HEK293T (cell line): ENCODE measurements around the gene TRIP13.
"Not testable (repeated sequence)": the region's sequence is repeated elsewhere in the genome, so short reads cannot be mapped to it uniquely, and the experiment has no call there.

Experiments used
- CTCF ChIA-PET: fragments of 350-600 bp; formaldehyde crosslinking; extraction: SDS; loops from one replicate; lab custom pipeline; 2021; ENCODE audit warnings: antibody characterized with exemption, inconsistent platforms; lab: Yijun Ruan, JAX
- POLR2A ChIA-PET: fragments of 350-600 bp; formaldehyde crosslinking; extraction: SDS; loops from one replicate; lab custom pipeline; 2020; ENCODE audit warnings: antibody characterized with exemption, inconsistent platforms; lab: Yijun Ruan, JAX
- DNase-seq: peaks from one replicate; pipeline ENCODE4 v3.0.0; 2012; ENCODE audit warnings: mixed read lengths; ENCODE audit errors: extremely low spot score
- ARNT ChIP-seq: fragments of 450-650 bp; IDR thresholded peaks from 2 replicates; pipeline ENCODE4 v1.6.1; 2017; ENCODE audit warnings: mild to moderate bottlenecking
- BHLHE40 ChIP-seq: fragments of 450-650 bp; IDR thresholded peaks from 2 replicates; pipeline ENCODE4 v1.6.1; 2016; ENCODE audit warnings: mild to moderate bottlenecking, moderate library complexity, borderline replicate concordance
- CTBP1 ChIP-seq: fragments of 450-650 bp; IDR thresholded peaks from 2 replicates; pipeline ENCODE4 v1.6.1; 2016; ENCODE audit warnings: borderline replicate concordance
- ELF4 ChIP-seq: fragments of 450-650 bp; IDR thresholded peaks from 2 replicates; pipeline ENCODE4 v1.6.1; 2017; ENCODE audit warnings: antibody characterized with exemption
- FOXA1 ChIP-seq: fragments of 450-650 bp; IDR thresholded peaks from 2 replicates; pipeline ENCODE4 v1.6.1; 2016; ENCODE audit warnings: mild to moderate bottlenecking
- FOXK2 ChIP-seq: fragments of 450-650 bp; IDR thresholded peaks from 2 replicates; pipeline ENCODE4 v1.6.1; 2016; ENCODE audit warnings: mild to moderate bottlenecking
- FOXM1 ChIP-seq: fragments of 450-650 bp; IDR thresholded peaks from 2 replicates; pipeline ENCODE4 v1.6.1; 2017; ENCODE audit warnings: mild to moderate bottlenecking, borderline replicate concordance
- HDGF ChIP-seq: fragments of 450-650 bp; IDR thresholded peaks from 2 replicates; pipeline ENCODE4 v1.6.1; 2017; ENCODE audit warnings: antibody characterized with exemption, borderline replicate concordance
- L3MBTL2 ChIP-seq: fragments of 450-650 bp; conservative IDR thresholded peaks from 2 replicates; pipeline ENCODE4 v1.6.1; 2016; ENCODE audit warnings: mild to moderate bottlenecking
- LEF1 ChIP-seq: fragments of 450-650 bp; IDR thresholded peaks from 2 replicates; pipeline ENCODE4 v1.6.1; 2017; ENCODE audit warnings: mild to moderate bottlenecking, borderline replicate concordance
- NFRKB ChIP-seq: fragments of 450-650 bp; IDR thresholded peaks from 2 replicates; pipeline ENCODE4 v1.6.1; 2016; ENCODE audit warnings: mild to moderate bottlenecking, moderate library complexity
- PKNOX1 ChIP-seq: fragments of 450-650 bp; IDR thresholded peaks from 2 replicates; pipeline ENCODE4 v1.6.1; 2016
- SP1 ChIP-seq: fragments of 450-650 bp; IDR thresholded peaks from 2 replicates; pipeline ENCODE4 v1.6.1; 2017
- SUZ12 ChIP-seq: fragments of 450-650 bp; IDR thresholded peaks from 2 replicates; pipeline ENCODE4 v1.6.1; 2016; ENCODE audit warnings: mild to moderate bottlenecking
- TARDBP ChIP-seq: fragments of 450-650 bp; IDR thresholded peaks from 2 replicates; pipeline ENCODE4 v1.6.1; 2016
- ZNF384 ChIP-seq: fragments of 450-650 bp; IDR thresholded peaks from 2 replicates; pipeline ENCODE4 v1.6.1; 2016

The TRIP13 gene

DNA sequence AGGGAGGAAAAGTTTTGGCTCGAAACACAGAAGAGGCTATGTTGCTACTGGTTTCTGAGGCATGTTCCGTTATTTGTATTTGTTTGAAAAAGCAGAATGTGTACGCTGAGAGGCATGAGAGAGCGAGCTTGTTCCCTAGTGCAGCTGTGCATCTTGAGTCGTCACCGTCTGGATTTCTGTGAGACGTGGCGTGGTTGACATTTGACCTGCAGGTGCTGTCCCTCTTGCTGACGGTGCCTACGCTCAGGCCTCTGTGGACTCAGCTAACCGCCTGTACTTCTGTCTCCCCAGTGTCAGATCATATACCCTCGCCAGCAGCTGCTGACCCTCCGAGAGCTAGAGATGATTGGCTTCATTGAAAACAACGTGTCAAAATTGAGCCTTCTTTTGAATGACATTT lies 21.5 kb downstream of the TRIP13 start:
- DNase-seq, result no peak
- TF ChIP-seq FOXK2, result no peak
- TF ChIP-seq BHLHE40, result no peak
- no peak for TF ChIP-seq LEF1
- no peak for TF ChIP-seq HDGF
- no peak for TF ChIP-seq NFRKB
- no peak for TF ChIP-seq FOXM1
- TF ChIP-seq L3MBTL2, result no peak
- TF ChIP-seq SUZ12, result no peak
- TF ChIP-seq FOXA1, result no peak
- TF ChIP-seq TARDBP, result no peak
- no peak for TF ChIP-seq CTBP1
- no peak for TF ChIP-seq PKNOX1
- TF ChIP-seq ARNT, result no peak
- no peak for TF ChIP-seq SP1
- ChIA-PET POLR2A (no interaction called here), CTCF (interaction anchor here (1.0 kb wide), 1 partner anchor 10 kb away, joined by 4 read pairs; no protein-coding TSS in a partner anchor)

DNA sequence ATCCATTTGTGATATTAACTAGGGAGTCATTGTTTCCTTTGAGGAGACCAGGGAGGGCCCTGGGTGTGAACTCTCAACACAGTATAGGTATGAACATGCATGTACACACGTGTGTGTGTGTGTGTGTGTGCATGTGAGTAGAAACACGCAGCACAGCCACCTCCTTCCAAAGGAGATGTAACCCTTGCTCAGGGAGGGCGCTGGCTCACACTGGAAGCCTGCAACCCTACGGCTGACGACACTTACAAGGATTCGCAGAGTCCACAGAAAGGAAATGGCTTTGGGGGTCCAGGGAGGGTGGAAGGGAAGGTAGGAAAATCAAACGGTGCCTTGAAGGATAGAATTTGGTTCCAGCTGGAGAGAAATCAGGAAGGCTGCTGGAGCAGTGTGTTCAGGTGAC lies 21.9 kb downstream of the TRIP13 start:
- ChIA-PET CTCF (no interaction called here), POLR2A (no interaction called here)
- TF ChIP-seq FOXA1, result no peak
- no peak for TF ChIP-seq SP1
- no peak for TF ChIP-seq HDGF
- TF ChIP-seq TARDBP, result no peak
- TF ChIP-seq FOXM1, result no peak
- TF ChIP-seq CTBP1, result no peak
- no peak for TF ChIP-seq FOXK2
- DNase-seq, result no peak

GRCh38 chr5:915346-915745 lies 22.7 kb downstream of the TRIP13 start:
- DNase-seq, POLR2A ChIA-PET, CTCF ChIA-PET: not testable (repeated sequence)

DNA sequence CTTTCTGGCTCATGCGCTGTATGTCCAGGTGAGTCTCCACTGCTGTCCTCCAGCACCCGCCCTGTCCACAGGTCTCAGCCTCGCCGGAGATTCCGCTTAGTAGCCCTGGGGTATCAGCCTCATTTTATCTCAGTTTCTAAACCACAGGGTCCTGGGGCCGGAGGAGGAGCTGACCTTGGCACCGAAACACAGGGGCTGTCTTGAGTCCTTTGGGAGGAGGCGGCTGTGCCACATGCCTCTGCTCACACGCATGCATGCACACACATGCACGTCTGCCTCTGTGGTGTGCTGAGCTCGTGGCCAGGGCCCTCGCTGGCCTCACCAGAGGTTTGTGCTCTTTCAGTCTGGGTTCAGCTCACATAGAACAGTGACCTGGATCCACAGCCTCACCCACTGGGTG lies 23.3 kb downstream of the TRIP13 start:
- POLR2A ChIA-PET, result no interaction called here
- TF ChIP-seq HDGF, result no peak
- TF ChIP-seq FOXK2, result no peak
- no peak for TF ChIP-seq ELF4
- no peak for TF ChIP-seq ARNT
- no peak for TF ChIP-seq LEF1
- no peak for TF ChIP-seq L3MBTL2
- no peak for TF ChIP-seq TARDBP
- no peak for TF ChIP-seq FOXM1
- TF ChIP-seq ZNF384, result no peak
- TF ChIP-seq PKNOX1, result no peak
- no peak for TF ChIP-seq FOXA1
- no peak for TF ChIP-seq BHLHE40
- no peak for TF ChIP-seq CTBP1
- no peak for DNase-seq
- CTCF ChIA-PET, result no interaction called here

DNA sequence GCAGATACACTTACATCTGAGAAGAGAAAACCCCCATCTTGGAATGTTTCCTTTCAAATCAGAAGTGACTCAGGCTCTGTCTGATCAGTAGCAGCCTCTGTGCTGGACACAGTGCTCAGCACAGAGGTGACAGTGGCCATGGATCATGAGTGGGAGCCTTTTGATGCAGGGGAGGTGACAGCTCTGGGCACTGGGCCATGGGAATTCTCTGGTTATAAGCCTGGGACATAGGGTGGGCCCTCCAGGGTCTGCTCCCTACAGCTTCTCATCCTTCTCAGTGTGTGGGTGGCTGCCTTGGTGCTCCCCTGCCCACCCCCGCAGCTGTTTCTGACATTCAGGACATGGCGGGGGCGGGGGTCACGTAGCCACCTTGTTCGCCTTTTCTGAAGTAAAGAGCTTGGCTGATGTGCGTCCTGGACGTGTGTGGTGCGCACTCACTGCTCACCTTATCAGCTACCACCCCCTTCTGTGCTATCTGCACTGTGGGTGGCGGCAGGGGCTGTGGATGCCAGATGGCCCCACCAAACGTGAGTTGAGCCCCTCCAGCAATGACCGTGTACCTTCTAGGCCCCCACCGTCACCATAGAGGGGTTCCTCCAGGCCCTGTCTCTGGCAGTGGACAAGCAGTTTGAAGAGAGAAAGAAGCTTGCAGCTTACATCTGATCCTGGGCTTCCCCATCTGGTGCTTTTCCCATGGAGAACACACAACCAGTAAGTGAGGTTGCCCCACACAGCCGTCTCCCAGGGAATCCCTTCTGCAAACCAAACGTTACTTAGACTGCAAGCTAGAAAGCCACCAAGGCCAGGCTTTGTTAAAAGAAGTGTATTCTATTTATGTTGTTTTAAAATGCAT lies 24.0 kb downstream of the TRIP13 start:
- ChIA-PET POLR2A (no interaction called here), CTCF (interaction anchor here (0.7 kb wide), 1 partner anchor 88 kb away, joined by 4 read pairs; no protein-coding TSS in a partner anchor)
- TF ChIP-seq NFRKB (no peak), TARDBP (no peak), ELF4 (no peak), BHLHE40 (no peak), CTBP1 (no peak), HDGF (no peak), L3MBTL2 (no peak)
- no peak for DNase-seq

DNA sequence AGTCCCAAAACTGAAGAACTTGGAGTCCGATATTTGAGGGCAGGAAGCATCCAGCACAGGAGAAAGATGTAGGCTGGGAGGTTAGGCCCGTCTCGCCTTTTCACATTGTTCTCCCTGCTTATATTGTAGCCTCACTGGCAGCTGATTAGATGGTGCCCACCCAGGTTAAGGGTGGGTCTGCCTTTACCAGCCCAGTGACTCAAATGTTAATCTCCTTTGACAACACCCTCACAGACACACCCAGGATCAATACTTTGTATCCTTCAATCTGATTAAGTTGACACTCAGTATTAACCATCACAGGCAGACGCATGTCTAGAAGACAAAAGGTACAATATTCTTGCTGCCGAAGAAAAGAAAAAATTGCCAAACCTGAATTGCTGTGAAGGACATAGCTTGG lies 26.0 kb downstream of the TRIP13 start:
- POLR2A ChIA-PET, result not testable (repeated sequence)
- CTCF ChIA-PET, result interaction anchor here (1.6 to 4.4 kb wide), 2 partner anchors 92 to 249 kb away, joined by 3 to 21 read pairs; no protein-coding TSS in a partner anchor

DNA sequence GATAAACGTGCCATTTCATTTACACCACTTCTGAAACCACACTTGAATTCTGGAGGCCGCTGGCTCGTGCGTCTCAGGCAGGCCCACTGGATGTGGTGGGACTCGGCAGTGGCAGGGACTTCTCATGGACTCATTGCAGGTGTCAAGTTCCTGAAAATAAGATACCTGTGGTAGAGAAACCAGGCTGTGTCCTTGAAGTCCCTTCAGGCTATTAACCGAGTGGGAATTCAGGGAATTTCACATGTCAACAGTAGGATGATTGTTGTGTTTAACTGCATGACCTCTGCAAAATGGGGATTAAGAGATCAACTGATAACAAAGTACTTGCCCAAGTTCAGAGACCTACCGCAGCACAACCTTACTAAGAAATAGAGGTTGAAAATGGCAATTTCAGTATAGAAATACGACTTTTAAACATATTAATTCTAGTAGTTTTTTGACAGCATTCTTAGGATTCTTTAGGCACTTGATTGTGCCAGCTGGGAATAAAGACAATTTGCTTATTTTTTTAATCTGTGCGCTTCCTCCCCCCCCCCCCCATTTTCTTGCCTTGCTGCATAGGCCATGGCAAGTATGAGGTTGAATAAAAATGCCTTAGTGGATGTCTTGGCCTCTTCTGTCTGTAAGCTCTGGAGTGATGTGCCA lies 26.8 kb downstream of the TRIP13 start:
- TF ChIP-seq NFRKB, result no peak
- no peak for TF ChIP-seq ARNT
- no peak for TF ChIP-seq TARDBP
- DNase-seq, result no peak
- POLR2A ChIA-PET, result interaction anchor here (0.6 kb wide), 1 partner anchor 42 kb away, joined by 3 read pairs; no protein-coding TSS in a partner anchor
- CTCF ChIA-PET, result interaction anchor here (1.6 to 4.4 kb wide), 2 partner anchors 91 to 249 kb away, joined by 3 to 21 read pairs; no protein-coding TSS in a partner anchor

More for the DNA sequence above, 26.0 kb downstream of the TRIP13 start:
- not testable (repeated sequence) for DNase-seq
